ENCODE measurements around the gene AJAP1. TPM values are rescaled to one million over a fixed set of nuclear protein-coding genes. Genes with fewer than 3 reads are reported as not detected.
A peak's percentile ranks its signal among the peaks of the same experiment; 100 is the strongest.
"Not testable (repeated sequence)": the region's sequence is repeated elsewhere in the genome, so short reads cannot be mapped to it uniquely, and the experiment has no call there.

The AJAP1 gene
- total RNA-seq, 1 donor from 2014 or later = 7.3 TPM

GRCh38 chr1:4658643-4659628 lies 4.5 kb downstream of the AJAP1 start:
- no peak for DNase-seq

- DNase-seq = no peak
Observed at GRCh38 chr1:4660917-4661594, 6.6 kb downstream of the AJAP1 start.

GRCh38 chr1:4661595-4661917 lies 7.1 kb downstream of the AJAP1 start:
- DNase-seq = no peak

GRCh38 chr1:4662168-4662567 lies 7.8 kb downstream of the AJAP1 start:
- DNase-seq = no peak

- DNase-seq = no peak
Observed at GRCh38 chr1:4662723-4663122, 8.3 kb downstream of the AJAP1 start.

GRCh38 chr1:4664095-4664494 lies 9.7 kb downstream of the AJAP1 start:
- DNase-seq = no peak

- DNase-seq = no peak
Observed at GRCh38 chr1:4664606-4665005, 10.2 kb downstream of the AJAP1 start.

GRCh38 chr1:4665456-4665855 lies 11.0 kb downstream of the AJAP1 start:
- no peak for DNase-seq

- DNase-seq = not testable (repeated sequence)
Observed at GRCh38 chr1:4666683-4667082, 12.3 kb downstream of the AJAP1 start.

GRCh38 chr1:4668743-4669700 lies 14.6 kb downstream of the AJAP1 start:
- DNase-seq = no peak

GRCh38 chr1:4670265-4670664 lies 15.9 kb downstream of the AJAP1 start:
- no peak for DNase-seq

- DNase-seq = no peak
Observed at GRCh38 chr1:4671828-4672227, 17.4 kb downstream of the AJAP1 start.

- DNase-seq = no peak
Observed at GRCh38 chr1:4673494-4673893, 19.1 kb downstream of the AJAP1 start.

GRCh38 chr1:4674117-4674516 lies 19.7 kb downstream of the AJAP1 start:
- DNase-seq = no peak

GRCh38 chr1:4674676-4675075 lies 20.3 kb downstream of the AJAP1 start:
- peak; percentile 70 for DNase-seq

- no peak for DNase-seq
Observed at GRCh38 chr1:4675454-4676186, 21.2 kb downstream of the AJAP1 start.

- no peak for DNase-seq
Observed at GRCh38 chr1:4676253-4676652, 21.8 kb downstream of the AJAP1 start.

GRCh38 chr1:4677608-4678007 lies 23.2 kb downstream of the AJAP1 start:
- DNase-seq = no peak

GRCh38 chr1:4678066-4678717 lies 23.8 kb downstream of the AJAP1 start:
- no peak for DNase-seq

- DNase-seq = peak; percentile 60
Observed at GRCh38 chr1:4681026-4681425, 26.6 kb downstream of the AJAP1 start.

GRCh38 chr1:4682607-4683220 lies 28.3 kb downstream of the AJAP1 start:
- no peak for DNase-seq
